HG02759 (cell line): ENCODE results near the gene ALDH3B2.
"Not testable (repeated sequence)": the region's sequence is repeated elsewhere in the genome, so short reads cannot be mapped to it uniquely, and the experiment has no call there.

Source experiments
- ATAC-seq: cut with Tn5 transposase; IDR thresholded peaks from one replicate; pipeline ENCODE4 v1.9.1; 2021; ENCODE audit warnings: mild to moderate bottlenecking, moderate library complexity; ENCODE audit not compliant: unreplicated experiment

Gene ALDH3B2

DNA sequence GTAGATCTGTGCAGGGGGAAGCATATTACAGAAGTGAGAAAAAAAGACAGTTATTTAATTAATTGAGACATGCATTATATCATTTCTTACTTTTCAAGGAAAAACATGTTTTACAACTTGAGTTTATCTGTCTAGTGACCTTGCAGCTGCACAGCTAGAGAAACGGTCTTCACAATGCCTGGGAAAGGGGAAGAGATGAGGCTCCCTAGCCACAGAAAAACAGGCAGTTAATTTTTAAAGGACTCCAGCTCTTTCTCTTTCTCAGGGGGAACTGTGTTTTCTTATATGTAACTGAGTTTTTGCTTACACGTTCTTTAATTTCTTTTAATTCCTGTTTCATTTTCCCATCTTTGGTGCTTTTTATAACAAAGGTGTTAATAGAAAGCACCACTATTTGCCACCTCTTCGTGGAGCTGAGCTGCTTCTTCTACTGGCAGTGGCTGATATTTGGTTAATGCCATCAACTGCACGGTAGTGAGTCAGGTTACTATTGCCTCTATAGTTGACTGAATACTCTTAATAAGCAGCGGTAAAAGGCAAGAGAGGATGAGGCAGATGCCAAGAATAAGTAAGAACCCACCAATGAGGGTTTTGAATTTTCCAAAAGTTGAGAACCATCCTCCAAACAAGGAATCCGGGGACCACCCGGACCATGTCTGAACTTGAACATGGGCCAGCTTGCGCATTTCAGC is 11.4 kb upstream of the ALDH3B2 start:
- ATAC-seq: not testable (repeated sequence)

DNA sequence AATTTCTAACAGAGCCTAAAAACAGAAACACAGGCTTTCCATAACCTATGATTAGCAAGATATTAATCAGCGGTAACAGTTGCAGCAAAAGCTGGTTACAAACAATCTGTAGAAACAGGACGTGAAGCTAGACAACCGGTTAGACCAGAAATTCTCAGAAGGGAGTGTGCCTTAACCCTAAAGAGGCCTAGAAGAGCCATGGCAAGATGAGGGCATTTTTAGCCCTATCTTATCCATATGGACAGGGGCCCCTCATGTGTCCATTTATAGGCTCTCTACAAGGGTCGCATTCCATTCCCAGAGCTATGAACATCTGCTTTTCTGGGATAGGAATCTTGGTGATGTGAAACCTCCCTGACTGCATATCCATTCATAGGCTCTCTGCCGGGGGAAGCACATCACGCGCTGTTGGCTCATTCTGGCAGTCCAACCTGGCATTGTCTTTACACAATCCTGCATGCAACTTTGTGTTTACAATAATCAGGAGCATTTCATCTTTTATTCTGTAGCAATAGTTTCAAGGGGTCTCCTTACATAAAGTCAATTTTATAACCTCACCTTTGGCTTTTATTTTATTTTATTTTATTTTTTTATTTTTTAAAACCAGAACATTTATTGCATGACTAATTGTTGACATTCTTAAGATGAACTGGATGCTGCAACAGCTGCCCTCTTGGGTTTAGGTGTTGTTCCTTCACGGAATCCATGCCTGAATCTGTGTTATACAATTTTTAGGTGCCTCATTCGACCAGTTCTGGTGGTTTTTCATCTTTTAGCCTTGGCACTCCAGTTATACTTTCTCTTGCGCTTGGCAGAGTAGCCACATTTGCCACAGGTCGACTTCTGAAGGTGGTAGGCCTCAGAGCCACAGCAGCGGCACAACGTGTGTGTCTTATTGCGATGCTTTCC is 8.0 kb upstream of the ALDH3B2 start:
- ATAC-seq: not testable (repeated sequence)

DNA sequence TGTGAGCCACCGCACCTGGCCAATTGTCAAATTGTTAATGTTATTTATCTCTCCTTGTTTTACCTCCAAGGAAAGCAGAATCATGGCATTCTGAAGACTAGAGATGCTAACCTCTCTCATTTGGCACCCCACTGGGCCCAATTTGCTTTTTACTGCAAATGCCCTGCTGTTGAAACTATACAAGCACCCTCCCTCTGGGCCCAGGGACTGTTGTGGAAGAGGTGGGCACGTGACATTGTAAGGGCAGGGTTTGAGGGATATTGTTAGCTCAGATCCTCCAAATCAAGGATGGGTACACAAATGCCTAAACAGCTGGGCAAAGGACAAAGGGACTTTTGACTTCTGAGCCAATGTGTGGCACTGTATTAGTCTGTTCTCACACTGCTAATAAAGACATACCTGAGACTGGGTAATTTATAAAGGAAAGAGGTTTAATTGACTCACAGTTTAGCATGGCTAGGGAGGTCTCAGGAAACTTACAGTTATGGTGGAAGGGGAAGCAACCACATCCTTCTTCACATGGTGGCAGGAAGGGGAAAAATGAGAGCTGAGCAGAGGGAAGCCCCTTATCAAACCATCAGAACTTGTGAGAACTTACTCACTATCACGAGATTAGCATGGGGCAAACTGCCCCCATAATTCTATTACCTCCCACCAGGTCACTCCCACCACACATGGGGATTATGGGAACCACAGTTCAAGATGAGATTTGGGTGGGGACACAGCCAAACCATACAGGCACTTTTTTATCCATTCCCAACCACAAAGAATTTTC is 6.5 kb upstream of the ALDH3B2 start:
- ATAC-seq: no peak

DNA sequence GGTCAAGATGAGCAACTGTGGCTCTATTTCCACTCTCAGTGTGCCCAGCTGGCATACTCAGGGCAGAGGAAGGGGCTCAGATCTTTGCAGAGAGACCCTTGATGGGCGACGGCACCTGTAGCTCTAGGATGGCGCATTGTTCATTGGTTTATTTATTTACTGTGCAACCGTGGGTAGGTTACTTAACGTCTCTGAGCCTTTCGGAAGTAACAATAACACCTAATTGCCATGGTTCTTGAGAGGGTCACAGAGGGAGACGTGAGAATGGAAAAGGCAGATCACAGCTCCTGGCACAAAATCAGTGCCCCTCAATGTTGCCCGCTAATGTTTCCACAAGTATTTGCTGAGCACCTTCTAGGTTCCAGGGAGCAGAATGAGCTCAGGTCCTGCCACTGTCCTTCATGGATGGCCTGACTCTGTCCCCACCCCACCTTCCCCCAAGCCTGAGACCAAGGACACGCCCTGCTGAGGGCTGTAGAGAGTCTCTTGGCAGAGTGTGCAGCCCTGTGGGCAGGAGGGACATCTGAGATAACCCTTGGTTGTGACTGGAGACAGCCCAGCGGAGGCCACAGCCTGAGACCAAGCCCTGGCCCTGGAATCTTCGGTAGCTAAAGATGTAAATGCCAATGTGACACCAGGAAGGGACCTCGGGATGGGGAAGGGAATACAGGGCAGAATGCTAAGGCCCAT is 780 bp upstream of the ALDH3B2 start:
- no peak for ATAC-seq

DNA sequence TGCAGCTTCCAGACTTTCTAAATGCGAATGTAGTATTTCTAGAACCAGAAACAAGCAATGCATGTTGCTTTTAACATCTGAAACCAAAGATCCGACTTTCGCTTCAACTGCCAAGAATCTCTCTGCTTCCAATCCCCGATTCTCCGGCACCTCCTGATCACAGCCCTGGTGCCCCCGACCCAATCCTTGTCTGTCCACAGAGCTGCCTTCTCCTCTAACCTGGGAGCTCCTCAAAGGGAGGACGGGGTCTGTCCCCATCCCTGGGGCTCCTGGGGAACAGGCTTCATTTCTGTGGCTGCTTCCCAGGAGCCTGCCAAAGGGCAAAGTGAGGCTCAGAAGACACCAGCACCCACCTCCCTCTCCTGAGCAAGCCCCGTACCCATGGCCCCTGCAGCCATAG is 521 bp downstream of the ALDH3B2 start:
- no peak for ATAC-seq

DNA sequence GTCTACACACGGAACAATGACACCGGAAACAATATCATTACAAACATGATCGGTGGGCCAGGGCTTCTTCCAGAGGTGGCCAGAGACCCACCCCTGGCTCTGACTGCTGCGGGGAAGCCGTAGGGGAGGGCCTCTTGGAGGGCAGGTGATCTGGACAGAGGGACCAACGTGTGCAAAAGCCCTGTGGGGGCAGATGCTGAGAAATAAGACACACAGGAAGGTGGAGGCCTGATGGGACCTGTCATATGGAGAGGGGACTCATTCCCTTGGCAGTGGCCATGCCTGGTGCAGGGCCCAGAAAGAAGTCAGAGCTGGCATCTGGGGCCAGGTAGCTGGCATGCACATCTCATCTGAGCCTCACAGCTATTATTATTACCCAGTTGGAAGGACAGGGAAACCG is 1.1 kb downstream of the ALDH3B2 start:
- ATAC-seq: no peak

DNA sequence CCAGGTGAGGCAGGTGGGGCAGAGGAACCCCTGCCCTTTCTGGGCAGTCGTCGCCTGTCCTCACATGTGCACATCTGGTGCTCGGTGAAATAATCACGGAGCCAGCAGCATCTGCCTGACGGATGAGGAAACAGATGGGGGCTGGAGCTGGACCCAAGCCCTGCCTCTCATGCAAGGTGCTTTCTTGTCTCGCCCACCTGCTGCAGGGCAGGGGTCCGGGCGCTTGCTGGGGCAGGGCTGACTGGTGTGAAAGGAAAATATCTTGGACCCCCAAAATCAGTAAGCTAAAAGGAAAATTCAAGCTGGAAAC is 3.3 kb downstream of the ALDH3B2 start:
- ATAC-seq: no peak

DNA sequence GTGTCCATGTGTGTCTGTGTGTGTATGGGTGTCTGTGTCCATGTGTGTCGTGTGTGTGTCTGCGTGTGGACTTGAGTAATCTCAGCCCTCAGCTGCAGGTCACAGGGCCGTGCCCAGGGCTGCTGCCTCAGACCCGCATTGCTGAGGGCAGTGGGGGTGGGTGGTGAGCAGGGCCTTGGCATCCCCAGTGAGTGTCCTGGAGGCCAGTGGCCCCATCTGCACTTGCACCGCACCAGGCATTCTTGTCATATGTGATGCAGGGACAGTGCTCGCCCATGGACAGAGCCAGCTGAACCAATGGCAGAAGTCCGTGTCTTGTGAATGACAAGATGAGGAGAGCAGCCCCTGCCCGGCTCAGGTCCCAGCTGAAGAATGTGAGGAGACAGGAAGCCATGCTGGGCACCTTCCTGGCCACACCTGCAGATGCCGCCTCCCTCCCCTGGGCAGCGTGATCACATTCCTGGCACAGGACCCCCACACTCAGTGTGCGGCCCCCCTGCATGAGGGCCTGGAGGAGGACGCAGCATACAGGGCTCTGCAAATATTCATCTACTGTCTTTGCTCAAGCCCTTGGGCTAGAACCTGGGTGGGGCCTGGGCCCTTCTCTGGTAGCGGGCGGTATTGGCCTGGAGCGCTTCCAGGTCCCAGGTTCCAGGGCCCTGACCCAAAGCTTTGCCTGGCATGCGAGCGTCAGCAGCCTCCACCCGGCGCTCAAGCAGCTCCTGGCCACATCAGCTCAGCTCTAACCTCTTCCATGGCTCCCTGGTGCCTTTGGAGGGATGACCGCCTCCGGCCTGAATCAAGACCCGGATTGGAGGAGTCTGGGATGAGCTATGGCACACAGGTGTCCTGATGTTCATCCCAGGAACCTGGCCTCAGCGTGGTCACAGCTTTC is 3.9 kb downstream of the ALDH3B2 start:
- no peak for ATAC-seq

DNA sequence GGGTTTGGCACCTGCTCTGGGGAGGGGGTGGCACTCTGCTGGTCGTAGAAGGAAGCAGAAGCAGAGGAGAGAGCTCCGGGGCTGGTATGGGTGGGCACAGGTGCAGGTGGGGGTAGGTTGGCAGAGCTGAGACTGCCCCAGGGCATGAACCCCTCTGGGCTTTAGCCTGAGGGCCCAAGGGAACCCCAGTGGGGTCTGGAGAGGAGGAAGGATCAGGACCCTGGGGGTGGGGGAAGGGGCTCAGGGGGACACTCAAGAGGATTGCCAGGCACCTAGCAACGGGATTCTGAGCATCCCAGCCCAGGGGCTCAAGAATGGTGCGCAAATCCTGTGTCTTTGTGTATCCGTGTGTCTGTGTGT is 6.3 kb downstream of the ALDH3B2 start:
- no peak for ATAC-seq

DNA sequence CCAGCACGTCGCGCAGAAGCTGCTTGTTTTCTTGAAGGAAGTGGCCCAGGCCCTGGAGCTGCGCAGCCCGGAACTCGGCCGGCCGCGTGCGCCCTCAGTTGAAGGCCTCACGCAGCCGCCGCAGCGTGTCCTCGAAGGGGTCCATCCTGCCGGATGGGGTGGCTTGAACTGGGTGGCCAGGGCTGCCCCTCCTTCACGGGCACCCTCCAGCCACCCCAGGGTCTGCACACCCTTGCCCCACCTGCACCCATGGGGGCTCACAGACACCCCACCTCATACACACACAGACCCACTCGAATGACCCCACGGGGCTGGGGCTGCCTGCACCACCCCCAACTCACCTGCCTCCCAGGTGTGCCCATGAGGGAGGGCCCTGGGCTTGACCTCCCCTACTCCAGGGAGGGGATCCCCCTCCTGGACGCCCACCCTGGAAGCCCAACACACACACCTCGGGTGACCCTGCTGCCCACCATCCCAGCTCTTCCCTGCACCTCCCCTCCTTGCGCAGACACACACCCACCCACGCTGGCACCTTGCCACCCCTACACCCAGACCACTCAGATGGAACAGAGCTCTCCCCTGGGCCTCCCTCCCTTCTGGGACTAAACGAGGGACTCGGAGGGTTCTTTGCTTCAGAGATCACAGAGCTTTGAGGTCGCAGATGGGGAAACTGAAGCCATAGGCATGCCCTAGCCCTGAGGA is 6.8 kb downstream of the ALDH3B2 start:
- no peak for ATAC-seq

DNA sequence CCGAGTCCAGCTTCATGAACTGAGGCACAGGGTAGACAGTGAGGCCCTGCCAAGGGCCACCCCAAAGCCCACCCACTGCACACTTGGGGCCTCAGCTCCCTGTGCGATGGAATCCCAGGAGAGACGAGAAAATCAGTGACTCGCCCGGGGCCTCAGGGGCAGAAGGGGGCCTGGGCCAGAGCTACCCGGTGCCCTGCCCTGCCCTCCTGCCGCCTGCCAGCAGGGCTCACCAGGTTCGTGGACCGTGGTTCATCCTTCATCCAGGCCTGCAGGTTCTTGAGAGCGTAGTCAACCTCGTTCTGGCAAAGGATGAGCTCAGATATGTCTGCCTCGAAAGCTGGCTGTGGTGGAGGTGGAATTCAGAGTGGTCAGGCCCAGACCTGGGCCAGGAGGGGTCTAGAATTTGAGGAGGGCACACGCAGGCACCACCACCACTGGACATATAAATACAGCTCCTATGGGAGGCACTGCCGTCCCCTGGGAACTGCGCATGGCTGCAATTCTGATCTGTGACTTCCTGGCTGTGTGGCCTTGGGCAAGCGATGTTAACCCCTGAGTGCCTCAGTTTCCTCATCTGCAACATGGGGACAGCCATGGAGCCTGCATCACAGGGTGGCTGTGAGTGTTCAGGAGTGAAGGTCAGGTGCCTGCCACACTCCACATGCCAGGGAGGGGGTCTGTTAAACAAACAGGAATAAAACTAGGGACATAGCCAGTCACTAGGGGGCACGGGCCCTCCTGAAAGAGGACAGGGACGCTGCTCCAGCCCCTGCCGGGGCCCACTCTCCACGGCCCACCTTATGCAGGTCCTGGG is 7.5 kb downstream of the ALDH3B2 start:
- no peak for ATAC-seq

DNA sequence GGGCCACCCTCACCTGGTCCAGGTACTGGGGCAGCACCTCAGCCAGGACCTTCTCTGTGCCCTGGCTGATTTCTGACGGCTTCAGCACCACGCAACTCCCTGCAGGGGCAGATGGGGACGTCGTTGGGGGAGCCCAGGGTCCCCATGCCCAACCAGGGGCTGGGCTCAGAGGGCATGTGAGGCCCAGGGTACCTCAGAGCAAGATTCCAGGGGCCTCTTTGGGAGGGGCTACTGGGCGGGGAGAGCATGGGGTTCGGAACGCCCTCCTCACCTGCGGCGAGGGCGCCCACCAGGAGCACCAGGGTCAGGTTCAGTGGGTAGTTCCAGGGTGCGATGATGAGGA is 8.1 kb downstream of the ALDH3B2 start:
- no peak for ATAC-seq

DNA sequence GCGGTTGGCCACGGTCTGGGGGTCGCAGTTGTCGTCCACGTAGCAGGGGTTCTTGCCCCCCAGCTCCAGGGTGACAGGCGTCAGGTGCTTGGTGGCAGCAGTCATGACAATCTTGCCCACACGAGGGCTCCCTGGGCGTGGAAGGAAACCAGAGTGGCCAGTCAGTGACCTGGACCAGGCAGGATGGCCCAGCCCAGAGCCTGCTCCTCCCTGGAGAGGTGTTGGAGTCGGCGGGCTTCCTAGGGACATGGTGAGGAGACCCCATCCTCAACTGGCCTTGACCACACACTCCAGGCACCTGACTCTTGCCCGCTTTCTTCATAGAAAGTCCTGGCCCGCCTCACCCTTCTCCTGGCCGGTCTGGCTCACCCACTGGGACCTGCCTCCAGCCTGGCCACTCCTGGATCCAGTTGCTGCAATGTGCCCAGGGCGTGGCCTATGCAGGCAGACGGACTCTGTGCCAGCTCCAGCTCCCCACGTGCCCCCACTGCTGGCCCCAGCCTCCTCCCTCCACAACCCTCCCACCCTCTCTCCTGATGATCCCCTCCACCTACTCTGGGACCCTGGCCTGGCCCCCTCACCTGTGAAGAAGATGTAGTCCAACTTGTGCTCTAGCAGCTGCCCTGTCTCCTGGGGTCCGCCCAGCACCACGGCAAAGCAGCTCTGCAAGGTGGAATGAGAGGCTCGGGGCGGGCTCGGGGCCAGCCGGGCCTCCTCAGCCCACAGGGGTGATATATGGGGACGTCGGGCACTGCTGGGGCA is 8.7 kb downstream of the ALDH3B2 start:
- ATAC-seq: no peak

DNA sequence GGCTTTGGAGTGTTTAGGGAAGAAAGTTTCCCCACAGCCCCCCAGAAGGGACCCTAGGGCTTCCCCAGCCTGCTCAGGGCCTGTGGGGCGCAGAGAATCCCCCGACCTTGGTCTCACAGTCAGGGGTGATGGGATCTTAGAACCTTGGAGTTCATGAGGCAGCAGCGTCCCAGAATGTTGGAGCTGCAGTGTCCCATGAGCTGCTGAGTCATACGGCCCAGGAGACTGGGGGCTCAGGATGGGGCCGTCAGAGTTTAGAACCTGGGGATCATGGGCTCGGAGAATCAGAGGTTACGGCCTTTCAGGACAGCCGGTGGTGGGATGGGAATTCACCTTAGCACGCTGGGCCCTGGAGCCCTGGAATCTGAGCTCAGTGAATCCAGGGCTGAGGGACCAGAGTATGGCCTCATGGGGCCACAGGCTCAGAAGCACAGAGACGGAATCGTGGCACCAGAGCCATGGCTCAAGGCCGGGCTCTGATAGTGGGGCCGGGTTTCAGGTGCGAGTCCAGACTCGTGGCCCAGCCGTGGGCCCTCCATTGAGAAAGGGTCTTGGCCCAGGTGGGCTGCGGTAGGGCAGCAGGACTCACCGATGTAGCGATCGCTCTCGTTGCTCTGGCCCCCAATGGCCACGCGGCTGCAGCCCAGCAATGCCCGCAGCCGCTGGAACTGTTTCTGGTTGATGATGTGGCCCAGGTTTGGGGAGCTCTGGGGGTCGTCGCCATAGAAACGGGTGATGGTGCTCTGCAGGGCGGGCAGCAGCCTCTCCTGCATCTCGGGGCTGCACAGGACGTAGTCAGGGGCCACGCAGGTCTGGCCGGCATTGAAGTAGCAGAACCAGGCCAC is 9.5 kb downstream of the ALDH3B2 start:
- ATAC-seq: no peak

DNA sequence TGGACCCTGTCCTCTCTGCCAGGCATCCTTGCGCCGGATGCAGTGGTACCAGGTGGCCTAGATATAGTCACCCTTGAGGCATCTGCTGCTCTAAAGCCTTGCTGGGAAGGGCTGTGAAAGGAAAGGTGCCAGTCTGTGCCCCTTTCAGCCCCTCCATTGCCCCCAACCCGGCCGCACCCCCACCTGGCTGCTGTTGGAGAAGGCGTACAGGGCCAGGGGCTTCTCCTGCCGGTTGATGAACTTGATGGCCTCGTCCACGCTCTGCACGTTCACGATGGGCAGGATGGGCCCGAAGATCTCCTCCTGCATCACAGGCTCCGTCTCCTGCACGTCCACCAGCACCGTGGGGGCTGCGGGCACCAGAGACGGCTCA is 10.2 kb downstream of the ALDH3B2 start:
- no peak for ATAC-seq

DNA sequence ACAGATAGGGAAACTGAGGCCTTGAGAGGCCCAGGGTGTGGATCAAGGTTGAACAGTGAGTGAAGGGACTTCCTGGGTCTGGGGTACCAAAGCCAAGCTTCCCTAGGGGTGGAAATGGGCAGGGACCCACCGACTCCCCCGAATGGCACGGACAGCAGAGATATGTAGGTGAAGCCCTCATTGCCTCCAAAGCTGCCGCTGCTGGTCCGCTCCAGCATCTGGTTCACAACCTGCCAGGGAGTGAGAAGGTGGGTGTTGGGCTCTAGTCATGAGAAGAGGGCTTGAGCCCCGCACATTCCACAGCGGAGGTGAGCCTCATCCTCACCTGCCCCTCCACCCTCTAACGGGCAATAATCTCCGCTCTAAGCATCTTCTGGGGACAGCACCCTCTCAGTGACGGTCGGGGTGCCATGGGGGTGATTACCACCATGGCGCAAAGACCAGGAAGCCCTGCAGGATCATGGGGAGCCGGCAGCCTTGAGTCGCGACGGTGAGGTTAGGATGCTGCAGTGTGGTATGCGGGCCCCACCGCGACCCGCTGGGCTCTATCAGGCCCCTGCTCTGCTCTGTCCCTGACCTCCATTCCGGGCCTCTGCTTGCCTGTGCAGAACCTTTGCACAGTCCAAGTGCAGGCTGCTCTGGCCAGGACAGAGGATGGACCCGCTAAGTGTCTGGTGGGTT is 10.8 kb downstream of the ALDH3B2 start:
- ATAC-seq: no peak
